Parathyroid adenoma (tissue), 2 donors: ENCODE results near the gene ZNF625.
A peak's percentile ranks its signal among the peaks of the same experiment; 100 is the strongest.

ENCODE experiments used
- H2AFZ ChIP-seq: fragments of 300-600 bp; sonication (generic); one replicate; pipeline ENCODE4 v1.7.0; 2017; ENCODE audit warnings: antibody characterized with exemption, mild to moderate bottlenecking
- H3K27ac ChIP-seq: fragments of 300-600 bp; sonication (generic); one replicate; pipeline ENCODE4 v1.7.0; 2017
- H3K27me3 ChIP-seq: fragments of 300-600 bp; sonication (generic); one replicate; pipeline ENCODE4 v1.7.0; 2017; ENCODE audit warnings: low read length; ENCODE audit not compliant: control insufficient read depth, insufficient read depth
- H3K36me3 ChIP-seq: fragments of 300-600 bp; sonication (generic); one replicate; pipeline ENCODE4 v1.7.0; 2017; ENCODE audit warnings: low read length; ENCODE audit not compliant: control insufficient read depth, insufficient read depth
- H3K4me1 ChIP-seq: fragments of 300-600 bp; sonication (generic); one replicate; pipeline ENCODE4 v1.7.0; 2017; ENCODE audit warnings: control low read depth
- H3K4me2 ChIP-seq: fragments of 300-600 bp; sonication (generic); one replicate; pipeline ENCODE4 v1.7.0; 2017; ENCODE audit warnings: low read length
- H3K4me3 ChIP-seq: fragments of 300-600 bp; sonication (generic); one replicate; pipeline ENCODE4 v1.7.0; 2017; ENCODE audit warnings: low read depth, low read length
- H3K79me2 ChIP-seq: fragments of 300-600 bp; sonication (generic); one replicate; pipeline ENCODE4 v1.7.0; 2017; ENCODE audit warnings: control low read depth
- H3K9ac ChIP-seq: fragments of 300-600 bp; sonication (generic); one replicate; pipeline ENCODE4 v1.7.0; 2017; ENCODE audit warnings: mild to moderate bottlenecking
- H3K9me3 ChIP-seq: fragments of 300-600 bp; sonication (generic); one replicate; pipeline ENCODE4 v1.7.0; 2017; ENCODE audit warnings: low read length; ENCODE audit not compliant: control insufficient read depth
- CTCF ChIP-seq: fragments of 300-600 bp; sonication (generic); IDR thresholded peaks from one replicate; pipeline ENCODE4 v1.7.0; 2017; ENCODE audit warnings: antibody characterized with exemption, mild to moderate bottlenecking
- donor health status: primary hyperparathyroidism.

ZNF625 gene

GRCh38 chr19:12139885-12140544 lies 16.5 kb downstream of the ZNF625 start, which contains the start of gene ZNF20:
ZNF20 (minus strand) TSS chr19:12140350; CDS start chr19:12140182, 168 bp downstream.
- Histone ChIP-seq H3K9ac (peak within 1 kb of the TSS; percentile 56), H3K4me1 (peaks cover 5% of the 10 kb centered on the region), H2AFZ (peak within 1 kb of the TSS; percentile 93), H3K79me2 (no peaks in the 10 kb centered on the region), H3K36me3 (no peaks in the 10 kb centered on the region), H3K4me3 (peak within 1 kb of the TSS; percentile 96), H3K9me3 (no peaks in the 10 kb centered on the region), H3K27ac (peak within 1 kb of the TSS; percentile 80), H3K4me2 (peak within 1 kb of the TSS; percentile 77), H3K27me3 (no peaks in the 10 kb centered on the region)
- no peak for TF ChIP-seq CTCF

- Histone ChIP-seq H2AFZ (peak overlapping the region; percentile 93), H3K27ac (no peak overlapping the region), H3K9me3 (no peaks in the 10 kb centered on the region), H3K4me1 (peaks cover 5% of the 10 kb centered on the region), H3K4me2 (peak overlapping the region; percentile 77), H3K27me3 (no peaks in the 10 kb centered on the region), H3K4me3 (peak overlapping the region; percentile 96), H3K79me2 (no peaks in the 10 kb centered on the region), H3K36me3 (no peaks in the 10 kb centered on the region), H3K9ac (no peak overlapping the region)
- TF ChIP-seq CTCF = no peak
These were observed 17.3 kb downstream of the ZNF625 start for GRCh38 chr19:12139269-12139668.

DNA sequence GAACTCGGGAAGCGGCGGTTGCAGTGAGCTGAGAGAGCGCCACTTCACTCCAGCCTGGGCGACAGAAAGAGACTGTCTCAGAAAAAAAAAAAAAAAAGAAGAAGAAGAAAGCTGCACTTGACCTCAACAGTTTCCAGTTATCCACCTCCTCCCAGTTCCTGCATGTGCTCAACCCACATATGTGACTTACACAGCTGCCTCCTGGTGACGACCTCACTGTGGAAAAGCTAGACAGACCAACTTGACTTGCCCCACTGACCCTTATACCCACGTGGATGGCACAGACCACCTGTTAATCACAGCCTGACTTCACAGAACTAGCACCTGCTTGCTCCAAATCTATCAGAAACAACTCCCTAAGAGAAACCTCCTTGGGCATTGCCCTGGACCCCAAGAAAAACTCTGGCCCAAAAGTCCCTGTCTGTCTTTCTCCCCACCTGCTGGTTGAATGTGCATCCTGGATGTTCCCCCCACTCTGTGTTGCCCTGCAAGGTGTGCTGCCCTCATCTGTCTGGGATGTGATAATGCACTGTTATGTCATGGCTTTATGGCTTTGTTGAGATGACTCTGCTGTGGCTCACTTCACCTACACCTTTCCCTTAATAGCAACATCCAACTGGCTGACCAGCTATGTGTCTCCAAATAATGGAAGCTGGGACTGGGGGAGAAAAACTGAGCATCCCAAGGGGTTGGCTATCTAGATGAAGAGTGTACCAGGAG lies 19.2 kb downstream of the ZNF625 start:
- H3K9ac ChIP-seq = no peak overlapping the region
- H3K4me2 ChIP-seq = no peak overlapping the region
- no peak overlapping the region for H3K27ac ChIP-seq
- no peaks in the 10 kb centered on the region for H3K27me3 ChIP-seq
- no peak overlapping the region for H3K4me3 ChIP-seq
- peaks cover 5% of the 10 kb centered on the region for H3K36me3 ChIP-seq
- peaks cover 5% of the 10 kb centered on the region for H3K4me1 ChIP-seq
- no peaks in the 10 kb centered on the region for H3K9me3 ChIP-seq
- no peaks in the 10 kb centered on the region for H3K79me2 ChIP-seq
- TF ChIP-seq CTCF = peak; percentile 18
- H2AFZ ChIP-seq = no peak overlapping the region

- Histone ChIP-seq H2AFZ (no peak overlapping the region), H3K9ac (no peak overlapping the region), H3K4me3 (no peak overlapping the region), H3K79me2 (no peaks in the 10 kb centered on the region), H3K9me3 (no peaks in the 10 kb centered on the region), H3K27ac (no peak overlapping the region), H3K4me1 (no peaks in the 10 kb centered on the region), H3K4me2 (no peak overlapping the region), H3K36me3 (peaks cover 5% of the 10 kb centered on the region), H3K27me3 (no peaks in the 10 kb centered on the region)
- TF ChIP-seq CTCF = no peak
These were observed 23.5 kb downstream of the ZNF625 start for GRCh38 chr19:12133069-12133468.
